ENCODE measurements around the gene YKT6. TPM values are rescaled to one million over a fixed set of nuclear protein-coding genes. Genes with fewer than 3 reads are reported as not detected.

YKT6 gene
- total RNA-seq, 1 donor from 2014 or later = 53.3 TPM

Other genes starting within 250 kb of the YKT6 start
- gene SPDYE1, start 203.1 kb upstream of the YKT6 start, total RNA-seq = not detected
- 33.1 TPM for gene DBNL, start 156.3 kb upstream of the YKT6 start, total RNA-seq
- 671 TPM for gene PGAM2, start 135.4 kb upstream of the YKT6 start, total RNA-seq
- 12.4 TPM for gene POLM, start 118.4 kb upstream of the YKT6 start, total RNA-seq
- 20.5 TPM for gene AEBP1, start 96.6 kb upstream of the YKT6 start, total RNA-seq
- 78.0 TPM for gene POLD2, start 77.4 kb upstream of the YKT6 start, total RNA-seq
- 518 TPM for gene MYL7, start 59.6 kb upstream of the YKT6 start, total RNA-seq
- 0.49 TPM for gene GCK, start 11.5 kb upstream of the YKT6 start, total RNA-seq
- 98.0 TPM for gene CAMK2B, start 124.6 kb downstream of the YKT6 start, total RNA-seq

Data from left ventricle myocardium inferior (tissue), 1 donor.